Tibial artery (tissue), 4 donors: ENCODE measurements around the gene SMAD7.

Experiments
- DNase-seq, 2 donors: peaks; one replicate each; pipeline ENCODE4 v3.0.0-alpha.2; 2019
- H3K27ac ChIP-seq, 2 donors: fragments of 200-600 bp; sonication (generic) in 1 of 2; 1 replicate in 1 of 2; 2 replicates in 1 of 2; pipeline ENCODE4 v1.5.1; 2018 to 2019; ENCODE audit warnings: mild to moderate bottlenecking in 1 of 2
- H3K27me3 ChIP-seq, 2 donors: fragments of 200-600 bp; sonication (generic) in 1 of 2; one replicate each; pipeline versions ENCODE4 v1.5.1 to v1.6.0; 2016 to 2019
- H3K36me3 ChIP-seq, 3 donors: fragments of 200-600 bp; sonication (generic) in 2 of 3; one replicate each; pipeline ENCODE4 v1.5.1; 2016 to 2019; ENCODE audit warnings: mild to moderate bottlenecking in 2 of 3
- H3K4me1 ChIP-seq, 4 donors: fragments of 200-600 bp; sonication (generic) in 2 of 4; 1 replicate in 3 of 4; 2 replicates in 1 of 4; pipeline ENCODE4 v1.5.1; 2016 to 2019
- H3K4me3 ChIP-seq, 2 donors: fragments of 200-600 bp; sonication (generic) in 1 of 2; 1 replicate in 1 of 2; 2 replicates in 1 of 2; pipeline ENCODE4 v1.5.1; 2018 to 2019; ENCODE audit warnings: mild to moderate bottlenecking in 2 of 2
- H3K9me3 ChIP-seq, 3 donors: fragments of 200-600 bp; sonication (generic) in 1 of 3; one replicate each; pipeline ENCODE4 v1.5.1; 2016 to 2019
- CTCF ChIP-seq, 2 experiments: fragments of 200-600 bp in 1 of 2; fragments of 450-650 bp in 1 of 2; IDR thresholded peaks; one replicate each; pipeline ENCODE4 v1.5.1; 2017 to 2019; ENCODE audit warnings: antibody characterized with exemption in 2 of 2, mild to moderate bottlenecking in 1 of 2, moderate library complexity in 1 of 2
- intact Hi-C: fragments of 100-400 bp; cut with DNase I; formaldehyde crosslinking; loops from one replicate; pipeline ENCODE4 v1.15.0; 2023; ENCODE audit warnings: low total_unique reads

SMAD7 gene

GRCh38 chr18:48904091-48904490 lies 46.7 kb downstream of the SMAD7 start:
- no peaks in the 10 kb centered on the region for H3K36me3 ChIP-seq
- intact Hi-C loops, result no loop called here
- no peak for TF ChIP-seq CTCF (IDR thresholded peaks at IDR 0.05)
- H3K27me3 ChIP-seq, result no peaks in the 10 kb centered on the region
- peaks cover 0 to 34% (median 23%) of the 10 kb centered on the region in 4 donors for H3K4me1 ChIP-seq
- DNase-seq, result peak; percentile 10 to 48
- no peaks in the 10 kb centered on the region for H3K9me3 ChIP-seq
- peak overlapping the region; percentile 85 to 93 for H3K27ac ChIP-seq
- H3K4me3 ChIP-seq, result no peak overlapping the region

- Histone ChIP-seq H3K27me3 (no peaks in the 10 kb centered on the region), H3K9me3 (no peaks in the 10 kb centered on the region), H3K36me3 (no peaks in the 10 kb centered on the region), H3K4me1 (peaks cover 0 to 34% (median 23%) of the 10 kb centered on the region in 4 donors), H3K27ac (peak overlapping the region; percentile 85 to 93), H3K4me3 (no peak overlapping the region)
- intact Hi-C loops, result no loop called here
- DNase-seq, result peak; percentile 87 to 95
- TF ChIP-seq CTCF (IDR thresholded peaks at IDR 0.05), result no peak
These were observed 47.7 kb downstream of the SMAD7 start for GRCh38 chr18:48902856-48903601.

GRCh38 chr18:48902023-48902855 lies 48.5 kb downstream of the SMAD7 start:
- H3K27ac ChIP-seq, result peak overlapping the region; percentile 85 to 93
- intact Hi-C loops, result no loop called here
- peak; percentile 93 to 98 for DNase-seq
- H3K4me3 ChIP-seq, result peak overlapping the region in 1 of 2 donors; percentile 0
- H3K27me3 ChIP-seq, result no peaks in the 10 kb centered on the region
- no peaks in the 10 kb centered on the region for H3K36me3 ChIP-seq
- no peak for TF ChIP-seq CTCF (IDR thresholded peaks at IDR 0.05)
- H3K9me3 ChIP-seq, result no peaks in the 10 kb centered on the region
- H3K4me1 ChIP-seq, result peaks cover 0 to 39% (median 25%) of the 10 kb centered on the region in 4 donors

GRCh38 chr18:48901145-48902022 lies 49.4 kb downstream of the SMAD7 start:
- H3K9me3 ChIP-seq, result no peaks in the 10 kb centered on the region
- no peak for TF ChIP-seq CTCF (IDR thresholded peaks at IDR 0.05)
- no peak overlapping the region for H3K4me3 ChIP-seq
- H3K4me1 ChIP-seq, result peaks cover 0 to 48% (median 32%) of the 10 kb centered on the region in 4 donors
- DNase-seq, result peak in 1 of 2 donors; percentile 20
- H3K36me3 ChIP-seq, result no peaks in the 10 kb centered on the region
- peak overlapping the region; percentile 85 to 93 for H3K27ac ChIP-seq
- H3K27me3 ChIP-seq, result no peaks in the 10 kb centered on the region
- intact Hi-C loops, result no loop called here

- no peak for DNase-seq
- Histone ChIP-seq H3K4me1 (peaks cover 0 to 48% (median 32%) of the 10 kb centered on the region in 4 donors), H3K9me3 (no peaks in the 10 kb centered on the region), H3K4me3 (no peak overlapping the region), H3K36me3 (no peaks in the 10 kb centered on the region), H3K27me3 (no peaks in the 10 kb centered on the region), H3K27ac (no peak overlapping the region)
- intact Hi-C loops, result no loop called here
- no peak for TF ChIP-seq CTCF (IDR thresholded peaks at IDR 0.05)
These were observed 50.3 kb downstream of the SMAD7 start for GRCh38 chr18:48900469-48900868.
